Neural crest cell (in vitro differentiated cells): ENCODE measurements around the gene CDC42EP1. TPM values are rescaled to one million over a fixed set of nuclear protein-coding genes. Genes with fewer than 3 reads are reported as not detected.
"Not testable (repeated sequence)": the region's sequence is repeated elsewhere in the genome, so short reads cannot be mapped to it uniquely, and the experiment has no call there.

Experiments used
- DNase-seq: peaks from one replicate; pipeline ENCODE4 v3.0.0; 2021; ENCODE audit warnings: low read depth, mixed read lengths, low spot score
- H3K27ac Mint-ChIP-seq: one replicate; pipeline ENCODE4 v1.8.0; 2021; ENCODE audit warnings: mild to moderate bottlenecking, mixed read lengths; ENCODE audit not compliant: unreplicated experiment
- H3K27me3 Mint-ChIP-seq: 2 replicates; pipeline ENCODE4 v1.8.0; 2021; ENCODE audit warnings: low read depth, mild to moderate bottlenecking, mixed read lengths
- H3K36me3 Mint-ChIP-seq: 2 replicates; pipeline ENCODE4 v1.8.0; 2021; ENCODE audit warnings: low read depth, mild to moderate bottlenecking, mixed read lengths
- H3K4me1 Mint-ChIP-seq: 2 replicates; pipeline ENCODE4 v1.8.0; 2021; ENCODE audit warnings: mixed read lengths
- H3K4me3 Mint-ChIP-seq: one replicate; pipeline ENCODE4 v1.8.0; 2021; ENCODE audit warnings: mild to moderate bottlenecking, mixed read lengths
- H3K9me3 Mint-ChIP-seq: 2 replicates; pipeline ENCODE4 v1.8.0; 2021; ENCODE audit warnings: mixed read lengths
- CTCF ChIP-seq: fragments of 200-600 bp; sonication (generic); conservative IDR thresholded peaks from 2 replicates; pipeline ENCODE4 v1.5.0; 2021; ENCODE audit warnings: antibody characterized with exemption, mild to moderate bottlenecking
- total RNA-seq: library from RNA; stranded (reverse); gene quantifications from 2 replicates; pipeline ENCODE4 v1.2.1, GENCODE V29; 2021

Gene CDC42EP1
- total RNA-seq, 1 donor from 2014 or later = 22.6 TPM

GRCh38 chr22:37589636-37590035 lies 29.4 kb downstream of the CDC42EP1 start:
- H3K9me3 Mint-ChIP-seq = no peaks in the 10 kb centered on the region
- H3K4me3 Mint-ChIP-seq = no peak overlapping the region
- TF ChIP-seq CTCF = no peak
- DNase-seq = no peak
- no peaks in the 10 kb centered on the region for H3K36me3 Mint-ChIP-seq
- no peaks in the 10 kb centered on the region for H3K27me3 Mint-ChIP-seq
- no peak overlapping the region for H3K27ac Mint-ChIP-seq
- H3K4me1 Mint-ChIP-seq = peaks cover 12% of the 10 kb centered on the region

GRCh38 chr22:37591081-37591480 lies 30.8 kb downstream of the CDC42EP1 start:
- H3K9me3 Mint-ChIP-seq, H3K27ac Mint-ChIP-seq, H3K4me3 Mint-ChIP-seq, H3K36me3 Mint-ChIP-seq, H3K27me3 Mint-ChIP-seq, DNase-seq: not testable (repeated sequence)
- H3K4me1 Mint-ChIP-seq = peaks cover 12% of the 10 kb centered on the region

GRCh38 chr22:37591823-37592404 lies 31.6 kb downstream of the CDC42EP1 start:
- H3K36me3 Mint-ChIP-seq = no peaks in the 10 kb centered on the region
- H3K9me3 Mint-ChIP-seq = no peaks in the 10 kb centered on the region
- no peak for DNase-seq
- H3K4me1 Mint-ChIP-seq = peaks cover 12% of the 10 kb centered on the region
- no peak overlapping the region for H3K27ac Mint-ChIP-seq
- no peak for TF ChIP-seq CTCF
- H3K4me3 Mint-ChIP-seq = peak overlapping the region; percentile 63
- H3K27me3 Mint-ChIP-seq = no peaks in the 10 kb centered on the region

GRCh38 chr22:37594237-37594636 lies 34.0 kb downstream of the CDC42EP1 start:
- H3K27ac Mint-ChIP-seq = no peak overlapping the region
- H3K4me3 Mint-ChIP-seq = no peak overlapping the region
- DNase-seq = no peak
- no peak for TF ChIP-seq CTCF
- H3K4me1 Mint-ChIP-seq = peaks cover 12% of the 10 kb centered on the region
- no peaks in the 10 kb centered on the region for H3K36me3 Mint-ChIP-seq
- no peaks in the 10 kb centered on the region for H3K9me3 Mint-ChIP-seq
- no peaks in the 10 kb centered on the region for H3K27me3 Mint-ChIP-seq

- Mint-ChIP-seq H3K9me3 (no peaks in the 10 kb centered on the region), H3K27ac (no peak overlapping the region), H3K27me3 (peaks cover 14% of the 10 kb centered on the region), H3K4me3 (no peak overlapping the region), H3K36me3 (no peaks in the 10 kb centered on the region), H3K4me1 (peaks cover 9% of the 10 kb centered on the region)
- TF ChIP-seq CTCF = no peak
- DNase-seq = no peak
Measured at GRCh38 chr22:37599153-37599552, 38.9 kb downstream of the CDC42EP1 start.

GRCh38 chr22:37601203-37601539 lies 40.9 kb downstream of the CDC42EP1 start:
- Mint-ChIP-seq H3K9me3 (no peaks in the 10 kb centered on the region), H3K4me3 (no peak overlapping the region), H3K36me3 (no peaks in the 10 kb centered on the region), H3K4me1 (peaks cover 9% of the 10 kb centered on the region), H3K27me3 (peaks cover 27% of the 10 kb centered on the region), H3K27ac (no peak overlapping the region)
- TF ChIP-seq CTCF = no peak
- DNase-seq = no peak
